HepG2 (cell line): ENCODE measurements around the gene FOXR1. TPM values are rescaled to one million over a fixed set of nuclear protein-coding genes. Genes with fewer than 3 reads are reported as not detected.

ENCODE experiments used
- ATF1 ChIP-seq: IDR thresholded peaks from 2 replicates; pipeline ENCODE4 v1.6.1; 2016; ENCODE audit warnings: mild to moderate bottlenecking, control low read depth
- BCL3 ChIP-seq: sonication (generic); formaldehyde crosslinking; IDR thresholded peaks from 2 replicates; pipeline ENCODE4 v1.5.1; 2020; ENCODE audit warnings: mild to moderate bottlenecking, missing genetic modification reagents, moderate library complexity
- EP300 ChIP-seq, 3 experiments: sonication (generic) in 1 of 3; formaldehyde crosslinking in 1 of 3; IDR thresholded peaks; 2 replicates each; pipeline versions ENCODE4 v1.5.1 to v1.6.1; 2011 to 2020; ENCODE audit warnings: low read depth in 2 of 3, low read length in 2 of 3, borderline replicate concordance in 1 of 3, improper control_type of control experiment in 1 of 3, mild to moderate bottlenecking in 1 of 3, missing genetic modification reagents in 1 of 3, moderate library complexity in 1 of 3
- FOSL1 ChIP-seq: sonication (generic); formaldehyde crosslinking; IDR thresholded peaks from 2 replicates; pipeline ENCODE4 v1.9.0; 2021; ENCODE audit warnings: missing genetic modification reagents, borderline replicate concordance
- PHF21A ChIP-seq: sonication (generic); formaldehyde crosslinking; IDR thresholded peaks from 2 replicates; pipeline ENCODE4 v1.5.0; 2020; ENCODE audit warnings: mild to moderate bottlenecking, missing genetic modification reagents
- REST ChIP-seq, 2 experiments: IDR thresholded peaks; 2 replicates each; pipeline ENCODE4 v1.6.1; 2011 to 2012; ENCODE audit warnings: low read length in 2 of 2, borderline replicate concordance in 1 of 2, low read depth in 1 of 2, mild to moderate bottlenecking in 1 of 2, moderate library complexity in 1 of 2
- ZNF318 ChIP-seq: sonication (generic); formaldehyde crosslinking; IDR thresholded peaks from 2 replicates; pipeline ENCODE4 v1.4.0; 2020; ENCODE audit warnings: mild to moderate bottlenecking, missing genetic modification reagents
- ZNF44 ChIP-seq: sonication (generic); formaldehyde crosslinking; IDR thresholded peaks from 2 replicates; pipeline ENCODE4 v1.5.1; 2020; ENCODE audit warnings: mild to moderate bottlenecking, missing genetic modification reagents
- ZNF609 ChIP-seq: sonication (generic); formaldehyde crosslinking; IDR thresholded peaks from 2 replicates; pipeline ENCODE4 v1.4.0; 2020; ENCODE audit warnings: mild to moderate bottlenecking, missing genetic modification reagents, borderline replicate concordance
- ZNF841 ChIP-seq: sonication (generic); formaldehyde crosslinking; IDR thresholded peaks from 2 replicates; pipeline ENCODE4 v1.8.1; 2023; ENCODE audit warnings: missing genetic modification reagents, borderline replicate concordance
- polyA plus RNA-seq, 8 experiments: library from polyadenylated mRNA; depleted of rRNA in 3 of 8; stranded (reverse) in 7 of 8; unstranded in 1 of 8; fragments of >200 nt; fragmentation: Illumina TruSeq in 4 of 8; extraction: Trizol in 4 of 8; gene quantifications; 2 replicates each; pipeline versions ENCODE4 v1.2.1 to v1.2.3, GENCODE V29; 2011 to 2016; ENCODE audit warnings: low read depth in 4 of 8, missing spikeins in 1 of 8, mixed read lengths in 1 of 8; ENCODE audit not compliant: insufficient read depth in 1 of 8
- total RNA-seq, 5 experiments: library from RNA; depleted of rRNA; stranded (reverse); fragments of >200 nt; fragmentation: Illumina TruSeq; extraction: Trizol; gene quantifications; 2 replicates each; pipeline ENCODE4 v1.2.3, GENCODE V29; 2016; ENCODE audit warnings: low read depth in 1 of 5

Gene FOXR1
- total and polyA plus RNA-seq, 2 of the 13 experiments (the other 11 are each of a cell fraction or from before 2014, with no cell fraction given) = not detected

GRCh38 chr11:118998822-118999221, 27.3 kb downstream of the FOXR1 start (continued):
- TF ChIP-seq ZNF318 (CRISPR knock-in tag) (no peak), ZNF841 (CRISPR knock-in tag) (no peak), EP300 (IDR thresholded peaks at IDR 0.05; ENCODE audit: low read depth in 2 of 2, low read length in 2 of 2) (peak in 1 of 2 experiments; percentile 23; a peak in 1 of 4 replicates), EP300 (CRISPR knock-in tag; IDR thresholded peaks at IDR 0.05; ENCODE audit: borderline replicate concordance) (no peak), ZNF44 (CRISPR knock-in tag) (no peak), ZNF609 (no peak), ATF1 (0 out of 2 replicates have a peak, but pooled peaks have one; percentile 21), PHF21A (no peak), FOSL1 (CRISPR knock-in tag) (peak; percentile 86), REST (IDR thresholded peaks at IDR 0.05; ENCODE audit: borderline replicate concordance in 1 of 2, low read depth in 1 of 2, low read length in 2 of 2) (no peak), BCL3 (CRISPR knock-in tag) (no peak)
